SHP77 (cell line): ENCODE data around the gene LTB4R.
"Not testable (repeated sequence)": the region's sequence is repeated elsewhere in the genome, so short reads cannot be mapped to it uniquely, and the experiment has no call there.

Experiments
- DNase-seq, 2 experiments: peaks; one replicate each; lab custom pipeline; 2025; lab: John Stamatoyannopoulos, UW

The LTB4R gene

GRCh38 chr14:24343795-24344660 is 32.7 kb downstream of the LTB4R start:
- DNase-seq = no peak

DNA sequence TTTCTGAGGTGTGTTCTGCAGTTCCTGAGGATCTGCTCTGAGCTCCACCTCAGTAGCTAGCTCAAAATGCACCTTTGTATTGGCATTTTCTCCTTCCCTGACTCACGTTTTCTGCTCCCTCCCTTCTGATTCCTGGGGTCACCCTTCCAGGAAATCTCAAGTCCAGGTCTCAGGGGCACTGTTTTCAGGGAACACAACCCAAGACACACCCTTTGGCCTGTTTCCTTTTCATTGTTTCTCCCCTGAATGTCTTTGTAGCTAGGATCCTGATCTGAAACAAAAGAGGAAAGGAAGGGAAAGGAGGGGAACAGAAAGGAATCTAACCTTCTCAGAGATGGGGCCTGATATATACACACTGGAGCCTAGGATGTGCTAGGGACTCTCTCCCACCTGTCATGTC is 35.8 kb downstream of the LTB4R start:
- DNase-seq = no peak

GRCh38 chr14:24348186-24348585 is 36.9 kb downstream of the LTB4R start:
- no peak for DNase-seq

DNA sequence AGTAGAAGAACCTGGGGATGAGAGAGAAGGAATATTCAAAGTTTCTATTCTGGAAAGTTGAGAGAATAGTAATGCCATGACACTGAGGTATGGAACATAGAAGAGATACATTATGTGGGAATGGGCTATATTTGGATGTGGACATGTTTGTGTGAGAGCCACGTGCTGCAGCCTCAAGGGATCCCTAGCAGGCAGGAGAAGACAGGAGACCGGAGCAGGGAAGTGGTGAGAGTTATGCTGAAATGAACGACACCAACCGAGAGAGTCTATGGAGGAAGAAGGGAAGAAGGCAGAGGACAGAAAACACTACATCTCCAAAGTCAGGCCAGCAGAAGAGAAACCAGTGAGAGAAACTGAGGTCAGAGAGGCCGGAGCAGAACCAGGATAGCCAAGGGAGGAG is 38.4 kb downstream of the LTB4R start:
- no peak for DNase-seq

- no peak for DNase-seq
These were observed 40.2 kb downstream of the LTB4R start for GRCh38 chr14:24351517-24351916.

GRCh38 chr14:24353559-24354481 is 42.5 kb downstream of the LTB4R start:
- no peak for DNase-seq

DNA sequence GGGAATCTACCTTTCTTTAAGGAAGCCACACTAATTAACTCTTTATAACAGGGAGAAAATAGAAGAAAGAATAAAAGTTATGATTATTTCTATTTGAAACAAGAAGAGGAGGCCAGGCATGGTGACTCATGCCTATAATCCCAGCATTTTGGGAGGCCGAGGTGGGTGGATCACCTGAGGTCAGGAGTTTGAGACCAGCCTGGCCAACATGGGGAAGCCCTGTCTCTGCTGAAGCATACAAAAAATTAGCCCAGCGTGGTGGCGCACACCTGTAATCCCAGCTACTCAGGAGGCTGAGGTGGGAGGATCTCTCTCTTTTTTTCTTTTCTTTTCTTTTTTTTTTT is 43.2 kb downstream of the LTB4R start:
- DNase-seq = not testable (repeated sequence)

- no peak for DNase-seq
These were observed 43.7 kb downstream of the LTB4R start for GRCh38 chr14:24355009-24355408.

- no peak for DNase-seq
These were observed 44.9 kb downstream of the LTB4R start for GRCh38 chr14:24356208-24356607.

DNA sequence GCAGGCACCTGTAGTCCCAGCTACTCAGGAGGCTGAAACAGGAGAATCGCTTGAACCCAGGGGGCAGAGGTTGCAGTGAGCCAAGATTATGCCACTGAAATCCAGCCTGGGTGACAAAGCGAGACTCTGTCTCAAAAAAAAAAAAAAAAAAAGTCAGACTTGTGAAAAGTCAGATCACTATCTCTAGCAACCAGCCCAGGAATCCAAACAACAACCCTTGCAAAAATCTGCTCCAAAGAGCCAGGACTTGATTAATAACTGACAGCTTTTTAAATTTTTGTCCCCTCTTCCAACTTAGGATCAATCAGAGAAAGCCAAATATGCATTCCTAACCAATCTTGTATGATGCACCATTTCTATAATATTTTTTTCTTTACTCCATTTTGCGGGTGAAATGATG is 49.0 kb downstream of the LTB4R start:
- no peak for DNase-seq

DNA sequence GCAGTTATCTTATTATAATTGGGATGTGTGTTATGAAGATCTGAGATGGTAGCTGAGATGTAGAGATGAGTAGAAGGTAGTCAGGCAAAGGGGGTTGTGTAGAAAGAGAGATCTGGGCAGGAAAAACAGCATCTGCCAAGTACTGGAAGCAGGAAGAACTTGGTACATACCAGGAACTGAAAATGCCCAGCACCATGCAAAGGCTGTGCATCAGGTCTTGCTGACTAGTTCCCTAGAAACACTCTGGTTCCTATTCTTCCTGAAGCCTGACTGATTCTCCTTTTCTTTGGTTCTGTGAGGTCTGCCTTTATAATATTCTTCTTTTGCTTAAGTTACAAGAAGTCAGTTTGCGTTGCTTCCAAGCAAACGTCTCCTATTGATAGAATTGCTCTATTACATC is 50.0 kb downstream of the LTB4R start:
- DNase-seq = no peak

- DNase-seq = no peak
These were observed 51.1 kb downstream of the LTB4R start for GRCh38 chr14:24362241-24362960.

GRCh38 chr14:24363401-24363800 is 52.1 kb downstream of the LTB4R start:
- no peak for DNase-seq

DNA sequence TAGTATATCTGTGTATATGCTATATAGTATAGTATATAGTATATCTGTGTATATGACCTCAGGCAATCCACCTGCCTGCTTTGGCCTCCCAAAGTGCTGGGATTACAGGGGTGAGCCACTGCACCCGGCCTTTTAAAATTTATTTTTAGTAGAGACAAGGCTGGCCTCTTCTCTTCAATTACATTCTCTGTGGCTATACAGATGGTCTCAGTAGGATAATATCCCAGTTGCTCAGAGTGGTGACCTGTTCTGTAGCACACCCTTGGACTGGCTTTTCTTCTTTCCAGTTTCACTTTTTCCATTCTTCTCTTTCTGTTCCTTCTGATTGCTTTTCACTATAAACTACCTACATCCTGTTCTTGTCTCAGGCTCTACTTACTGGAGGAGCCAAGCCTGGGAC is 53.5 kb downstream of the LTB4R start:
- no peak for DNase-seq

GRCh38 chr14:24365600-24366412 is 54.5 kb downstream of the LTB4R start:
- DNase-seq = peak; percentile 91 to 94

GRCh38 chr14:24366413-24366720 is 55.1 kb downstream of the LTB4R start:
- peak in 1 of 2 experiments; percentile 48 for DNase-seq

GRCh38 chr14:24366721-24367513 is 55.6 kb downstream of the LTB4R start:
- peak; percentile 98 for DNase-seq
